HCT116 (cell line): Measurements from ENCODE around the gene GRB10. TPM values are rescaled to one million over a fixed set of nuclear protein-coding genes. Genes with fewer than 3 reads are reported as not detected.

Experiments
- ATAC-seq: fragments of 200-7000 bp; cut with Tn5 transposase; 2 replicates; pipeline ENCODE4 v1.9.1; 2020; ENCODE audit warnings: mild to moderate bottlenecking, moderate library complexity
- BruUV-seq: library from RNA; stranded (reverse); fragments of 400-500 nt; replicated peaks from 2 replicates; lab custom pipeline; 2021; lab: Mats Ljungman, UMichigan
- CTCF ChIA-PET: fragments of 300-600 bp; sonication (Branson Sonifier 250); formaldehyde crosslinking; loops from one replicate; lab custom pipeline; 2021; ENCODE audit warnings: antibody characterized with exemption; lab: Charles Lee
- POLR2A ChIA-PET: fragments of 300-600, 350-600 bp; sonication (Branson Sonifier 250); formaldehyde crosslinking; loops from one replicate; lab custom pipeline; 2021; ENCODE audit warnings: antibody characterized with exemption; lab: Charles Lee
- RAD21 ChIA-PET, 2 experiments: fragments of 300-600 bp; sonication (Branson Sonifier 250); formaldehyde crosslinking; loops; one replicate each; lab custom pipeline; 2023; ENCODE audit warnings: low total read pairs in 2 of 2; ENCODE audit not compliant: uncharacterized antibody in 2 of 2, unreplicated experiment in 2 of 2, low non-redundant PET in 1 of 2; lab: Charles Lee
- DNase-seq: peaks from one replicate; pipeline ENCODE4 v3.0.0-alpha.2; 2010; ENCODE audit warnings: low read depth, low spot score
- H2AFZ ChIP-seq: fragments of 200-600 bp; shearing (Covaris generic), sonication (generic); 2 replicates; pipeline ENCODE4 v1.6.1; 2017; ENCODE audit warnings: low read depth, mixed run types, mixed read lengths, antibody characterized with exemption, low read length; ENCODE audit not compliant: poor library complexity, severe bottlenecking
- H3K27ac ChIP-seq: 2 replicates; pipeline ENCODE4 v1.5.1; 2012; ENCODE audit warnings: low read depth, low read length
- H3K27me3 ChIP-seq: fragments of 200-600 bp; sonication (generic); 2 replicates; pipeline ENCODE4 v1.6.1; 2016; ENCODE audit warnings: mixed run types, low read length, mixed read lengths; ENCODE audit not compliant: insufficient read depth
- H3K36me3 ChIP-seq, 2 experiments: fragments of 200-500 bp in 1 of 2; fragments of 200-600 bp in 1 of 2; sonication (Bioruptor generic) in 1 of 2; sonication (generic) in 1 of 2; 2 replicates each; pipeline versions ENCODE4 v1.5.1 to v1.6.1; 2014 to 2016; ENCODE audit warnings: low read length in 2 of 2, inconsistent platforms in 1 of 2, mixed read lengths in 1 of 2, mixed run types in 1 of 2; ENCODE audit not compliant: insufficient read depth in 2 of 2, control insufficient read depth in 1 of 2
- H3K4me1 ChIP-seq, 2 experiments: fragments of 200-600 bp in 1 of 2; sonication (generic) in 1 of 2; 2 replicates each; pipeline versions ENCODE4 v1.5.1 to v1.6.1; 2012 to 2017; ENCODE audit warnings: low read length in 2 of 2, inconsistent platforms in 1 of 2, mild to moderate bottlenecking in 1 of 2, mixed read lengths in 1 of 2, mixed run types in 1 of 2, moderate library complexity in 1 of 2; ENCODE audit not compliant: insufficient read depth in 2 of 2, control insufficient read depth in 1 of 2
- H3K4me2 ChIP-seq: fragments of 200-600 bp; sonication (generic); 2 replicates; pipeline ENCODE4 v1.6.1; 2017; ENCODE audit warnings: mixed run types, low read length, mixed read lengths
- H3K4me3 ChIP-seq, 2 experiments: fragments of 200-600 bp in 1 of 2; sonication (generic) in 1 of 2; replicated peaks in 1 of 2; 2 replicates each; pipeline ENCODE4 v1.5.1; 2011 to 2016; ENCODE audit warnings: low read length in 2 of 2, control low read depth in 1 of 2, low read depth in 1 of 2, mild to moderate bottlenecking in 1 of 2, mixed read lengths in 1 of 2, mixed run types in 1 of 2
- H3K79me2 ChIP-seq: fragments of 200-600 bp; sonication (generic); 2 replicates; pipeline ENCODE4 v1.6.1; 2017; ENCODE audit warnings: mild to moderate bottlenecking, mixed run types, low read length, moderate library complexity, mixed read lengths; ENCODE audit not compliant: insufficient read depth
- H3K9ac ChIP-seq: fragments of 200-600 bp; sonication (generic); 2 replicates; pipeline ENCODE4 v1.6.1; 2016; ENCODE audit warnings: low read length, mixed read lengths
- H3K9me2 ChIP-seq: fragments of 200-600 bp; sonication (generic), shearing (Covaris generic); 2 replicates; pipeline ENCODE4 v1.6.1; 2017; ENCODE audit warnings: mixed run types, mild to moderate bottlenecking, moderate library complexity; ENCODE audit not compliant: insufficient read depth
- H3K9me3 ChIP-seq, 2 experiments: fragments of 200-500 bp in 1 of 2; fragments of 200-600 bp in 1 of 2; sonication (Bioruptor generic) in 1 of 2; sonication (generic) in 1 of 2; 2 replicates each; pipeline ENCODE4 v1.6.1; 2014 to 2017; ENCODE audit warnings: low read length in 2 of 2, mixed read lengths in 2 of 2, inconsistent platforms in 1 of 2, low read depth in 1 of 2, mild to moderate bottlenecking in 1 of 2, mixed run types in 1 of 2, moderate library complexity in 1 of 2; ENCODE audit not compliant: control insufficient read depth in 1 of 2, insufficient read depth in 1 of 2
- H4K20me1 ChIP-seq: fragments of 200-600 bp; sonication (generic), shearing (Covaris generic); 2 replicates; pipeline ENCODE4 v1.6.1; 2017; ENCODE audit warnings: mixed run types, mild to moderate bottlenecking, moderate library complexity; ENCODE audit not compliant: insufficient read depth
- CEBPB ChIP-seq: IDR thresholded peaks from 2 replicates; pipeline ENCODE4 v1.6.1; 2012; ENCODE audit warnings: low read depth
- EGR1 ChIP-seq: IDR thresholded peaks from 2 replicates; pipeline ENCODE4 v1.6.1; 2012; ENCODE audit warnings: low read depth
- JUND ChIP-seq: IDR thresholded peaks from 2 replicates; pipeline ENCODE4 v1.6.1; 2012
- MAX ChIP-seq: IDR thresholded peaks from 2 replicates; pipeline ENCODE4 v1.6.1; 2012
- RAD21 ChIP-seq: IDR thresholded peaks from 2 replicates; pipeline ENCODE4 v1.6.1; 2012; ENCODE audit warnings: low read depth, mild to moderate bottlenecking
- SIN3A ChIP-seq: IDR thresholded peaks from 2 replicates; pipeline ENCODE4 v1.6.1; 2012; ENCODE audit warnings: low read depth
- SP1 ChIP-seq: IDR thresholded peaks from 2 replicates; pipeline ENCODE4 v1.6.1; 2012; ENCODE audit warnings: low read depth
- SRF ChIP-seq: IDR thresholded peaks from 2 replicates; pipeline ENCODE4 v1.6.1; 2012; ENCODE audit warnings: low read depth
- TCF7L2 ChIP-seq: IDR thresholded peaks from 2 replicates; pipeline ENCODE4 v1.7.0; 2011; ENCODE audit warnings: borderline replicate concordance, inconsistent platforms; ENCODE audit not compliant: insufficient read depth, insufficient read length; ENCODE audit errors: extremely low read depth
- YY1 ChIP-seq: IDR thresholded peaks from 2 replicates; pipeline ENCODE4 v1.6.1; 2011; ENCODE audit warnings: low read length, low read depth, moderate library complexity, mild to moderate bottlenecking; ENCODE audit not compliant: insufficient replicate concordance; ENCODE audit errors: extremely low read depth
- ZNF274 ChIP-seq: fragments of 200-500 bp; sonication (Bioruptor generic); IDR thresholded peaks from 2 replicates; pipeline ENCODE4 v1.6.1; 2014; ENCODE audit warnings: mild to moderate bottlenecking, low read depth, low read length, inconsistent platforms
- intact Hi-C: fragments of 100-400 bp; cut with micrococcal nuclease; formaldehyde crosslinking; loops from 2 replicates; pipeline ENCODE4 v1.10.0; 2022
- total RNA-seq: library from RNA; stranded (reverse); gene quantifications from one replicate; pipeline ENCODE4 v1.2.1, GENCODE V29; 2021; ENCODE audit not compliant: unreplicated experiment
- TF ChIP-seq, protein P1 (sequence below): IDR thresholded peaks from 2 replicates; pipeline ENCODE4 v1.6.1; 2012
- TF ChIP-seq, protein P2 (sequence below): IDR thresholded peaks from 2 replicates; pipeline ENCODE4 v1.6.1; 2011; ENCODE audit warnings: mild to moderate bottlenecking, low read length, moderate library complexity; ENCODE audit not compliant: insufficient replicate concordance; ENCODE audit errors: extremely low read depth

The GRB10 gene
- total RNA-seq, 1 experiment from 2014 or later: 37.3 TPM

DNA sequence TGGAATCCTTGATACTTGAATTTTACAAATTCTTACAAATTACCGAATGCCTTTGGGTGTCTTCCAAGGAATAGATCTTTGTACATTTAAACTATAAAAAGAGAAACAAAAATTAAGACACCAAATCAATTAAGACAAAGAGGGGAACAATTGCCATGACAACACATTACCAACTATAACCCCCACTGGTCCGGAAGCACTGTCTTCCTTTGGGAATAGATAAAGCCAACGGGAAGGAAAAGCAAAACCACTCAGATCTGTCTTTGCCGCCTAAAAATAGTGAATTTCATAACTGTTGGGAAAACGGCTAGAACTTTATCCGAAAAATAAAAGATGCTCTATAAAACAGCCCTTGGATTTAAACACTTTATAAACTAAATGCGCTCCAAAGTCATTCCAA lies 37.4 kb downstream of the GRB10 start:
- RAD21 ChIA-PET: no interaction called here
- H3K9me2 ChIP-seq: no peaks in the 10 kb centered on the region
- no peak overlapping the region for H3K4me3 ChIP-seq
- CTCF ChIA-PET: no interaction called here
- no peaks in the 10 kb centered on the region for H3K4me1 ChIP-seq
- no peak overlapping the region for H3K27ac ChIP-seq
- H3K36me3 ChIP-seq: no peaks in the 10 kb centered on the region
- no peak overlapping the region for H3K9ac ChIP-seq
- POLR2A ChIA-PET: no interaction called here
- no peaks in the 10 kb centered on the region for H3K27me3 ChIP-seq
- no peaks in the 10 kb centered on the region for H3K79me2 ChIP-seq
- intact Hi-C loops: no loop called here
- no peak overlapping the region for H3K4me2 ChIP-seq
- H3K9me3 ChIP-seq: no peaks in the 10 kb centered on the region
- no TSS peak for BruUV-seq
- no peaks in the 10 kb centered on the region for H4K20me1 ChIP-seq
- no peak for TF ChIP-seq SP1
- TF ChIP-seq JUND: no peak
- TF ChIP-seq ZNF274: no peak
- no peak for TF ChIP-seq RAD21
- TF ChIP-seq, protein P1, sequence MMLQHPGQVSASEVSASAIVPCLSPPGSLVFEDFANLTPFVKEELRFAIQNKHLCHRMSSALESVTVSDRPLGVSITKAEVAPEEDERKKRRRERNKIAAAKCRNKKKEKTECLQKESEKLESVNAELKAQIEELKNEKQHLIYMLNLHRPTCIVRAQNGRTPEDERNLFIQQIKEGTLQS: no peak
- TF ChIP-seq, protein P2, sequence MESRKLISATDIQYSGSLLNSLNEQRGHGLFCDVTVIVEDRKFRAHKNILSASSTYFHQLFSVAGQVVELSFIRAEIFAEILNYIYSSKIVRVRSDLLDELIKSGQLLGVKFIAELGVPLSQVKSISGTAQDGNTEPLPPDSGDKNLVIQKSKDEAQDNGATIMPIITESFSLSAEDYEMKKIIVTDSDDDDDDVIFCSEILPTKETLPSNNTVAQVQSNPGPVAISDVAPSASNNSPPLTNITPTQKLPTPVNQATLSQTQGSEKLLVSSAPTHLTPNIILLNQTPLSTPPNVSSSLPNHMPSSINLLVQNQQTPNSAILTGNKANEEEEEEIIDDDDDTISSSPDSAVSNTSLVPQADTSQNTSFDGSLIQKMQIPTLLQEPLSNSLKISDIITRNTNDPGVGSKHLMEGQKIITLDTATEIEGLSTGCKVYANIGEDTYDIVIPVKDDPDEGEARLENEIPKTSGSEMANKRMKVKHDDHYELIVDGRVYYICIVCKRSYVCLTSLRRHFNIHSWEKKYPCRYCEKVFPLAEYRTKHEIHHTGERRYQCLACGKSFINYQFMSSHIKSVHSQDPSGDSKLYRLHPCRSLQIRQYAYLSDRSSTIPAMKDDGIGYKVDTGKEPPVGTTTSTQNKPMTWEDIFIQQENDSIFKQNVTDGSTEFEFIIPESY: no peak
- no peak for TF ChIP-seq YY1
- H2AFZ ChIP-seq: no peak overlapping the region
- DNase-seq (no peak), ATAC-seq (no peak)

DNA sequence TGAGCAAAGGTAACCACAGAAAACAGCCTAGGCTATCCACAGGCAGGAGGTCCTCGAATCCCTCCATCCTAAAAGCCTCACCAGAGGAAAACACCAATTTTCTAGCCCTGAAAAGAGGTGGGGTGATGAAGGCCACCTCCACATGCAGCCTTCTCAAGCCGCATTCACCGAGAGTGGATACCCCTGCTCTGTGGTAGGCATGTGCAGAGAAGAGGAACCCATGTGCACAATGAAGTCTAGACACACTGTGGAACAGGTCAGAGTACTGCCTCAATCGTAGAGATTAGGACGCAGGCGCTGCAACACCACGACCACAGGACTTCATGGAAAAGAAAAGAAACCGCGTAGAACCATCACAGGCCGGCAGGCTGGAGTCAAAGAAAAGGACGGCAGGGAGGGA lies 38.8 kb downstream of the GRB10 start:
- Histone ChIP-seq H3K9ac (no peak overlapping the region), H2AFZ (no peak overlapping the region), H3K9me2 (no peaks in the 10 kb centered on the region), H3K9me3 (no peaks in the 10 kb centered on the region), H3K79me2 (no peaks in the 10 kb centered on the region), H3K4me2 (no peak overlapping the region), H3K4me3 (no peak overlapping the region), H4K20me1 (no peaks in the 10 kb centered on the region), H3K27ac (no peak overlapping the region), H3K36me3 (no peaks in the 10 kb centered on the region), H3K4me1 (no peaks in the 10 kb centered on the region), H3K27me3 (no peaks in the 10 kb centered on the region)
- BruUV-seq: no TSS peak
- RAD21 ChIA-PET: no interaction called here
- intact Hi-C loops: no loop called here
- CTCF ChIA-PET: no interaction called here
- POLR2A ChIA-PET: no interaction called here
- DNase-seq (no peak), ATAC-seq (no peak)
- no peak for TF ChIP-seq TCF7L2
- no peak for TF ChIP-seq JUND
- no peak for TF ChIP-seq SRF
- TF ChIP-seq CEBPB: no peak
- TF ChIP-seq RAD21: no peak
- TF ChIP-seq, protein P2: no peak
- TF ChIP-seq EGR1: no peak
- TF ChIP-seq SIN3A: no peak
- no peak for TF ChIP-seq MAX
